ENCODE measurements around the gene CBX4.

CBX4 gene

DNA sequence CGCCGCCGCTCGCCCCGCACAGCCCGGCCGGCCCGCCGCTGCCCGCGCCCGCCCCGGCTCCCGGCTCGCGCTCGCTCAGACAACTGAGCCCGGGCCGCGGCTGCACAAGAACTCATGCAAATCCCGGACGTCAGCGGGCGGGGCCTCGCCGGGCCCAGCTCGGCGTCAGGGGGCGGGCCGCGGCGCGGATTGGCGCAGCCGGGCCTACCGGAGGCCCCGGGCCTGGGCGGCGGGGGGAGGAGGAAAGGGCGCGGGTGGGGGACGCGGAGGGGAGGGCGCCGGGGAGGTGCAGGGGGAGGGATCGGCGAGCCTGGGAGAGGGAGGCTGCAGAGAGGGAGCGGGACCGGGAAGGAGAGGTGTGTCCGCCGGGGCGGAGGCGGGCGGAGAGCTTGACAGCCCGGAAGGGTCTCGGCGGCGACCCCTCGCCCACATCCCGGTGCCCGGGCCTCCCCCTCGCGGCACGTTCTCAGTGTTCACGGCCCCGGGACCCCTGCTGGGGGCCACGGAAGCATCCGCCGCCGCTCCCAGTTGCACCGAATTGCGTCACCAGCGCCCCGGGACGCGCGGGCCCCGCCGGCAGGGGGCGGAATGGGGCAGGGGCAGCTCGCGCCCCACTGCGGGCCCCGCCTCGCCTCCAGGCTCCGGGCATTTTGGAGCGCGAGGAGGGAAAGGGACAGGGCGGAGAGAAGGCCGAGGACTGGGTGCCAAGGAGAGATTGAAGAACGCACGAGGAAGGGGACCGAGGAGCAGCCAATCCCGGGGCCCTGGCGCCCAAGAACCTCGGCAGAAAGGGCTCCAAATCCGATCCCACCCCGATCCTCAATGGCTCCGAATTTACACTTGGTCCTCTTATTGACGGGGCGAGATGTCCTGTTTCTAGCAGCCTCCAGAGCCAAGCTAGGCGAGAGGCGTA is at the start of gene CBX4:
CBX4 (minus strand) TSS at position 85 of the 913 bp plus-strand sequence. CDS start 189 bp downstream, outside the sequence.
- no peak for FAIRE-seq

DNA sequence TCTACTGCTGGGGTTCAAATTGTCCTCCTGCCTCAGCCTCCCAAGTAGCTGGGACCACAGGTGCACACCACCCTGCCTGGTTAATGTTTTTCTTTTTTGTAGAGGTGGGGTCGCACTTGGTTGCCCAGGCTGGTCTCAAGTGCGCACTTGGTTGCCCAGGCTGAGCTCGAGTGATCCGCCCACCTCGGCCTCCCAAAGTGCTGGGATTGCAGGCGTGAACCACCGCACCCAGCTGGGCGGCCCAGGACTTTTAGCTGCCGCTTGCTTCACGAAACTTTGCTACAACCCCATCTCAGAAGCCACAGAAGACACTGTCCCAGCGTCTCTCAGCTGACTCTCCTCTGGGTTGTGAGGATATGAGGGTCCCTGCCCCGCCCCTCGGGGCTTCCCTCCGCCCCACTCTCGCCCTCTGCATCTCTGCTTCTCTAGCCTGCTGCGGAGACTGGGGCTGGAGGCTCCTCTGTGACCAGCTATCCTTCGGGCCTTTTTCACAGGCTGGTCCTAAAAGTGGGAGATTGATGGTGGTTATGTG is 48.8 kb upstream of the CBX4 start:
- no peak for FAIRE-seq

DNA sequence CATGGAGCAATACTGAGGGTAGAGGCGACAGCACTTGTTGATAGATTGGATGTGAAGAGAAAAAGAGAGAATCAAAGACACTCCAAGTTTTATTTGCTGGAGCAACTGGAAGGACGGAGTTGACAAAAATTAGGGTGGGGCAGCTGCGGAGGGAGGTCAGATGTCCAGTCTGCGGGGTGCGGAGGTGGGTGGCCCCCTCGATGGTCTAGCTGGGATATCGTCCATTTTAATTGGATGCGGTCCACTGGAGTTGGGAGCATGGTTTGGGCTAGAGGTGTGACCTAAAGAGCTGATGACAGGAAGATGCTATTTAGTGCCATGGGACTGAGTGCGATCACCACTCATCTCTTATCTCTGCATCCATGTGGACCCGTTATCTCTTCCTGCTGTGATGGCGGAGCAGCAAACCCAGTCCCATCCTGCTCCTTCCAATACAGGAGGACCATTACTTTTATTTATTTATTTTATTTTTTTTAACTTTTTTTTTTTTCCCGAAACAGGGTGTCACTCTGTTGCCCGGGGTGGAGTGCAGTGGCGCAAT is 48.3 kb upstream of the CBX4 start:
- FAIRE-seq = no peak

DNA sequence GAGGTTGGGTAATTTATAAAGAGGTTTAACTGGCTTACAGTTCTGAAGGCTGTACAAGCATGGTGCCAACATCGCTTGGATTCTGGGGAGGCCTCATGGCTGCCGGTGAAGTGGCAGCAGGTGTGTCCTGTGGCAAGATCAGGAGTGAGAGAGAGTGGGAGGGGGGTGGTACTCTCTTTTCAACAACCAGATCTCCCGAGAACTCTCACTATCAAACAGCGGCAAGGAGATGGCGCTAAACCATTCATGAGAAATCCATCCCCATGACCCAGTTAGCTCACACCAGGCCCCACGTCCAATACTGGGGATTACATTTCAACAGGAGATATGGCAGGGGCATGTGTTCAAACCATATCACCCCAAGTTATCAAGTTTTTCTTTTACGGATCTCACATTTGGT is 44.0 kb upstream of the CBX4 start:
- no peak for FAIRE-seq

DNA sequence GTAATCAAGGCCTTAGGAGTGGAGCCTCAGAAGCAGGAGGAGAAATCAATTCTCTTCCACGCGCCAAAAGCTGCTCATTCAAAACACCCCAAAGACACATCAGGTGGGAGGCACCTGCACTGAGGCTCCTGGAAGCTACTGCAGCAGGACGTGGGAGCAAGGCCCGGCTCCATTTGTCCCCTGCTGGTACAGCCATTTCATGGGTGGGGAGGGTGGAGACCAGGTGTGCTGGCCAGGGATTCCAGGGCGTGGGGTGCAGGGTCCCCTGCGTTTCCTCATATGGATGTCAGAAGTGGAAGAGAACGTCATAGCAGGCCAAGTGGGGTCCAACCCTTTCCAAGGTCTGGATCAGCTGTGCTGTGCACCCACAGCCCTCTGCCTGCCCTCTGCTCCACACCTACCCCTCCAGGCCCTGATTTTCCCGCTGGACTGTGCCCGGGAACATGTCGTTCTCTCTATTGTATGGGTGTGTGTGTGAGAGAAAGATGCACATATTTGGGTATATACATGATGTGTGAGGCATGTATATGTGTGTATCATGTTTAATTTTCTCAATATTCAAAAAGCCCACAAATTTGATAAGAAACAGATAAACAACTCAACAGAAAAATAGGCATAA is 39.2 kb upstream of the CBX4 start:
- FAIRE-seq = no peak

DNA sequence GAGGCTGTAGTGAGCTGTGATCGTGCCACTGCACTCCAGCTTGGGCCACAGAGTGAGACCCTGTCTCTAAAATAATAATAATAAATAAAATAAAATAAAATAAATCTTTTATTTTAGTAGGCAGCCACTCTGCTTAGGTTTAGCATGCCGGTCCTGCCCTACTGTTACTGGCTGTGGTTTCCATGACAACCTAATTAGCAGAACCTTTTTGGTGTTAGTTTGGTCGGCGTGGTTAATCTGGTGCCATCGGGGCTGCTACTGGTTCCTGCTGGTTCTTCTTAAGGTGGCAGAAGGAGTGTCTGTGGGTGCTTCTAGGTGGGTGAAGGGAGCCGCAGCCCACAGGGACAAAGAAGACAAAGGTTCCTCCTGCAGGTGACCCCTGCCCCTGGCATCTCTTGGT is 37.8 kb upstream of the CBX4 start:
- FAIRE-seq = no peak

DNA sequence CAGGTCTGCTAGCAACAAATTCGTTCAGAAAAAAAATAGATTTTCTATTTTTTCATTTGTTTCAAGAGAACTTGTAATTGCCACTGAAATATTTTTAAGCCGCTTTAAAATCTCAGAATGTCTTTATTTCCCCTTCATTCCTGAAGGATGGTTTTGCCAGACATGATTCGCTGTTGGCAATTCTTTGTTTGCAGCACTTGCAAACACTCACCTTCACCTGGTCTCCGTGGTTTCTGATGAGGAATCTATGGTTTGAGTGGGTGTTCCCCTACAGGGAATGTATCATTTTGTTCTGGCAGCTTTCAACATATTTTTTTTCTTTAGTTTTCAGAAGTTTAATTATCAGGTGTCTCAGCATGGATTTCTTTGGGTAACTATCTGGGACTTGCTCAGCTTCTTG is 36.3 kb upstream of the CBX4 start:
- no peak for FAIRE-seq

DNA sequence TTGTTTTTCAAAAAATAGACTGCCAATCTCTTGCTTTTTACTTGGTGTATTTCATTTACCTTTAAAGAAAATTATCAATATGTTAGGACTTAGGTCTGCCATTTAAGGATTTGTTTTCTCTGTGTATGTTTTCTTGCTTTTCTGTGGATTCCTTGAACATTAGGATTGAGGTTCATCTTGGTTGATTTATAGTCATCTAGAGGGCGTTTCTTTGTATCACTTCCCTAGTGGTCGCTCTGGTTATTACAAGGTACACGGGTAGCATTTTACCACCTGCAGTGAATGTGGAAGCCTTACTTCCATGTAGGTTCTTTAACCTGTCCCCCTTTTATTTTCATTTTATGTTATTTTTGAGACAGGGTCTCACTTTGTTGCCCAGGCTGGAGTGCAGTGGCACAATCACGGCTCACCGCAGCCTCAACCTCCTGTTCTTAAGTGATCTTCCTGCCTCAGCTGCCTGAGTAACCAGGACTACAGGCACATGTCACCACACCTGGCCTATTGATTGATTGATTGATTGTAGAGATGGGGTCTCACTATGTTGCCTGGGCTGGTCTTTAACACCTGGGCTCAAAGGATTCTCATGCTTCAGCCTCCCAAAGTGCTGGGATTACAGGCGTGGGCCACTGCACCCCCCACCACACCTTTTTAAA is 35.2 kb upstream of the CBX4 start:
- FAIRE-seq = peak; percentile 34

DNA sequence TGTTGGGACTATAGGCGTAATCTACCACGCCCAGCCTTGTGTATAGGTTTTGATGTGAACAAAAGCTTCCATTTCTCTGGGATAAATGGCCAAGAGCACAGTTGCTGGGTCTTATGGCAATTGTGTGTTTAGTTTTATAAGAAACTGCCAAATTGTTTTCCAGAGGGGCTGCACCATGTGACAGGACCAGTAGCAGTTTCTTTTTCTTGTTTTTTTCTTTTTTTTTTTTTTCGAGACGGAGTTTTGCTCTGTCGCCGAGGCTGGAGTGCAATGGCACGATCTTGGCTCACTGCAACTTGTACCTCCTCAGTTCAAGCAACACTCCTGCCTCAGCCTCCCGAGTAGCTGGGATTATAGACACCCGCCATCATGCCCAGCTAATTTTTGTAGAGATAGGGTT is 34.3 kb upstream of the CBX4 start:
- no peak for FAIRE-seq

DNA sequence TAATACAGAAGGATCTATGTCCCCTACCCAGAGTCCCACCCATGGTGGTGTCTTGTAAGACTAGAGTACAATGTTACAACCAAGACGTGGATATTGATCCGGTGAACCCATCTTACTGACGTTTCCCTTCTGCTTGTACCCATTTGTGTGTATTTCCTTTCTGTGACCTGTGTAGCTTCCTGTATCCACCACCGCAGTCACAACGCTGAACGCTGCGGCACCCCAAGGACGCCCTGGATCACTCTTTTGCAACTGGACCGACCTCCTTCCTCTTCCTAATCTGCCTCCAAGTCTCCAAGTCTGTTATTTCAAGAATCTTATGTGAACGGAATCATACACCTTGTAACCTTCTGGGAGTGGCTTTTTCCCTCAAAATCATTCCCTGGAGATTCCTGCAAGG is 33.5 kb upstream of the CBX4 start:
- no peak for FAIRE-seq

DNA sequence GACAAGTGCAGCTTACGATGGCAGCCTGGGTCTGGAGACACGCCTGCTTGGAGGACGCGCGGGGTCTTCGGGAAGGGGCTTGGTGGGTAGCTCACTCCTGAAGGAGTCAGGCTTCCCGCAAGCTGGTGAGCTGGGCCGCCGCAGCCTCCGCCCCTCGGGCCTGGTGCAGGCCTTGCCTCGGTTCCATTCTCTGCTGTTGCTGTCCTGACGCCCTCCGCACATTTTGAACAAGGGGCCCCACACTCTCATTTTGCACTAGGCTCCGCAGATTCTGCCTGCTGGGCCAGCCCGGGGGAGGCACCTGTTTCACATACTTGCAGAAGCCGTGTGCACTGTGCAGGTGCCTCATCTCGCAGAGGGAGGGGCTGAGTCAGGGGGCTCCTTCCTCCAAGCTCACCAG is 31.9 kb upstream of the CBX4 start:
- no peak for FAIRE-seq

DNA sequence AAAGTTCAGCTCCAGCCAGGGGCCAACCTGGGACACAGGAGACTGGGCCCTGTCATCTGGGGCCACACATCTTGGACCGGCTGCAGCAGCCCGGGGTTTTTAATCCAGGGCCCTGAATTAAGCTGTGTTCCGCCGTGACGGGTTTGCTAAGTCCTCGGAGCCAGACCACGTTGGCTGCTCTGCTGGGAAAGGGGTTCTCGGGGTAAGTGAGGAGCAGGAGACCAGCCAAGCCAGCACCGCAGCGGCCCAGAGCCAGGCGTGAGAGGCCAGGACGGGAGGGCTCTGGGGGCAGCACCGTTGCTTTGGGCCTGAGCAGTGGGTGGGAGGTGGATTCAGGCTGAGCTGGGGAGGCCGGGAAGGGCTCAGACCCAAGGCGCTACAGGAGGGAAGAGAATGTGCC is 31.3 kb upstream of the CBX4 start:
- no peak for FAIRE-seq

DNA sequence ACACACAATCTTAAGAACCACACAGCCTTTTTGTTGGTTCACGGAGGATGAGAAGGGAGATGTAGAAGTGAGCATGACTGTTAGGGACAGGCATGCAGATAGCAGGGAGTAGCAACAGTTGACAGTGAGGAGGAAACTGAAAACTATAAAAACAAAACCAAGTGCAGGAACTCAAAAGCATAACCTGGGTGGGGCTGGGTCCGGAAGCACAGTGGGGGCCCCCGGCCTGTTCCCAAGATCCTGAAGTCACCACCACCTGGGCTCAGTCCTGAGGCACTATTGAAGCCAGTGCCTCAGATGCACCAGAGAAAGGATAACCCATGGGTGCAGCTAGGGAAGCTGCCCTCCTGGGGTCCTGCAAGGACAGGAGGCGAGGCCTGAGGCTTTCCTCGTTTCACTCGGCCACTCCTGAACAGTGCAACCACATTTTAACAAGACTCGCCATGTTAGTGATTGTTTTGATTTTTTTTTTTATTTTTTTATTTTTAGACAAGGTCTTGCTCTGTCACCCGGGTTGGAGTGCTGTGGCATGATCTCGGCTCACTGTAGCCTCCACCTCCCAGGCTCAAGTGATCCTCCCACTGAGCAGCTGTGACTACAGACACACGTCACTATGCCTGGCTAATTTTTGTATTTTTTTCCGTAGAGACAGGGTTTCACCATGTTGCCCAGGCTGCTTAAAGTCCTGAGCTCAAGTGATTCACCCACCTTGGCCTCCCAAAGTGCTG is 27.7 kb upstream of the CBX4 start:
- no peak for FAIRE-seq

DNA sequence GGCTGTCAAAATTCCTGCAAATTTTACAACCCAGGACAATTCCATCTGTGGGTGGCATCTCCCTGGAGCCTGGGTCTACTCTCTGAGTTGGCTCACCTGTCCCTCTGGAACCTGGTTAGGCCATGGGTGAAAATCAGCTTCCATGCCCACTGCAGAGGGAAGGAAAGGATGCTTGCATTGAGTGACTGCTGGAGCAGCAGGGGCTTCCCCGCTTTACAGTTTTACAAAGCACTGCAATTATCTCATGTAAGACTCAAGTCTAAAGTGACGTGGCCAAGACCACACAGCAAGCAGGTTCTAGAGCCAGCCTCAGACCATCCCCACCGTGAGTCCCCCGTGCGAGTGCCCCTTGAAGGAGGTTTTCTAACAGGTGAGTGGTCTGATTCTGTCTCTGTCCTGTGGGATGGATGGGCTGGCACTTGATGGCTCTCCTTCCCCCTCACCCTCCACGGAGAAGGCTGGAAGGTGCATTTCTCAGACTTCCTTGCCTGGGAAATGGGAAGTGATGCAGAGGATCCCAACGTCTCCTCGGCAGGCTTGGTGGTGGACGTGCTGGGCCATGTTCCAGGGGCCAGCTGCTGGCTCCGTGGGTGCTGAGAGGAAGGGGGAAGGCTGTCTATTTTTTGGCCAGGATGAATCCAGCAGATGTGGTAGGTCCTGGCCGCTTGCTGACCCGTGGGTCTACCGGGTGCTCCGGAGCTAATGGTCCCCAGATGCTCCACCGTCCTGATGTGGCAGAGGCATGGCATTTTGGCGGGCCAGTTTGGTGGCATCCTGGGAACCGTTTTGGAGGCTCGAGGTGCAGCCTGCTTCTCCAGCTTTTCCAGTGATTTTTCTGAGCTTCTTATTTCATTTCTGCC is 26.3 kb upstream of the CBX4 start:
- no peak for FAIRE-seq

DNA sequence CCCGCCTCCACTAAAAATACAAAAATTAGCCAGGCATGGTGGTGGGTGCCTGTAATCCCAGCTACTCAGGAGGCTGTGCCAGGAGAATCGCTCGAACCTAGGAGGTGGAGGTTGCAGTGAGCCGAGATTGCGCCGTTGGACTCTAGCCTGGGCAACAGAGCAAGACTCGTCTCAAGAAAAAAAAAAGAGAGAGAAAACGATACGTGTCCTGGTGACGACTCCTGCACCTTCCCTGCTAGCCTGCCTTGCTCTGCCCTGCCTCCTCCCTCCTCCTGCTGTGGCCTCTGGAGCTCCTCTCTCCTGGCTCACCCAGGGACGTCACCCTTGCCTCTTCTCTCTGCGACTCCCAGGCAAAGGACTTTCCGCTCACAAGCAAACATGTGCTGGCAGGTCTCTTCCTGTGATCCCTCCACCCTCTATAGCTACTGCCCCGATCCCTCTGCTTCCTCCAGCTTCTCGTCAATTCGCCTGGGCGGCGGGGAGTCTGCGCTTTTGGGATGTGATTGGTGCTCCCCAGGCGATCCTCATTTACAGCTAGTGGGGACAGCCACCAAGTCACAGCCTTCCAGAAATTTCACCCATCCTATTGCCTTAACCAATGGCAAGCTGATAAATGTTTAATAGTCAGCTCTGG is 25.5 kb upstream of the CBX4 start:
- no peak for FAIRE-seq

DNA sequence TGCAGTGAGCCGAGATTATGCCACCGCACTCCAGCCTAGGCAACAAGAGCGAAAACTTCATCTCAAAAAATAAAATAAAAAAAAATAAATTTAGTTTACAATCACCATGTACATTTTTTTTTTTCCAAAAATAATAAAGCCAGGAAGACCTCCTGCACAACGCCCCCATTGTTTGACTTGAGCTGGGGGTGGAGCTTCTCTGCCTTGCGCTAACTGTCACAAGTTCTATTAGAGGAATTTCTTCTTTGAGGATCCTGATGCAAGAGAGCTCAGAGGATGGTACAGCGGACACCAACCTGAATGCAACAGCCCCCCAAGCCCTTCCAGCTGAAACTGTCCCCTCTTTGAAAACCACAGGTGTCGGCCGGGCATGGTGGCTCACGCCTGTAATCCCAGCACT is 24.9 kb upstream of the CBX4 start:
- no peak for FAIRE-seq

DNA sequence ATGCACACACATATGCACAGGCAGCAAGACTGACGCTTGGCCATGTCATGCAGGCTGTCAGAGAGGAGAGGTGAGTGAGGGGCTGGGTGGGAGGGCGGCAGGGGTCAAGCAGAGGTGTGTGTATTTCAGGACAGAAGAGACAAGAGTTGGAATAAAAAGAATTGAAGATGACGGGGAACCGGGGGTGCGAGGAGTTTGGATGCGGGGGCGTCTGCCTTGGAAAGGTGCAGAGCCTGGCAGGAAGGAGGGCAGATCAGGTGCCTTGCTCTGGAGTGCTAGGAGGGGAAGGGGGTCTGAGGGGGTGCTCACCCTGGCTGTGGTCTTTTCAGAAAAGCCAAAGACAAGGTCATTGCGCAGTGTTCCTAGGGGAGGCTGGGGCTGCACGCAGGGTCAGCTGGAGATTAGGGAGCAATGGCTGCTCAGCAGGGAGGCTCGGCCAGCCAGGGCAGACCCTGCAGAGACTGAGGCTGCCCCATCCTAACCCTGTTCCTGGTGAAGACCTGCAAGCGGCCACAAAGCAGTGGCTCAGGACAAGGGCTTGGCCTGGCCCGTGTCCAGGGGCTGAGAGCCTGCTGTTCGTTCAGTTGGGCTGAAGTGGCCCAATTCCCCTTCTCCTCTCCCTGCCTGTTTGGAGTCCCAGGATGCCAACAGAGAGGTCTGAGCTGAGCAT is 23.7 kb upstream of the CBX4 start:
- FAIRE-seq = no peak

DNA sequence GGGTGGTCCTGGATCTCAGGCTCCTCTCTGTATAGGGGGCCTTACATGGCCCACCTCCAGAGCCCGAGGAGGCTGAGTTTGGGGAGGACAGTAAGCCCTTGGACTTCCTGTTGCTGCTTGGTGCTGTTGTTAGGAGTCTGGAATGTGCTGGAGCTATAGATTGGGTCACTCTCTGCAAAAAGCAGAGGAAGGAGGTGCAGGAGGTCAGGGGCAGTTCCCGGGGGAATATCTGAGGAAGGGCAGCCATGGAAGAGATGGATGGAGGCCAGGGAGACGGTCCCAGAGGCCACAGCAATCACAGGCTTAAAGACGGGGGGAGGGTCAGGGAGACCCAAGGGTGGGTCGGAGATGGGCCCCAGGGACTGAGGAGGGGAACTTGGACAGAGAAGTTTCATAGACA is 23.0 kb upstream of the CBX4 start:
- no peak for FAIRE-seq

DNA sequence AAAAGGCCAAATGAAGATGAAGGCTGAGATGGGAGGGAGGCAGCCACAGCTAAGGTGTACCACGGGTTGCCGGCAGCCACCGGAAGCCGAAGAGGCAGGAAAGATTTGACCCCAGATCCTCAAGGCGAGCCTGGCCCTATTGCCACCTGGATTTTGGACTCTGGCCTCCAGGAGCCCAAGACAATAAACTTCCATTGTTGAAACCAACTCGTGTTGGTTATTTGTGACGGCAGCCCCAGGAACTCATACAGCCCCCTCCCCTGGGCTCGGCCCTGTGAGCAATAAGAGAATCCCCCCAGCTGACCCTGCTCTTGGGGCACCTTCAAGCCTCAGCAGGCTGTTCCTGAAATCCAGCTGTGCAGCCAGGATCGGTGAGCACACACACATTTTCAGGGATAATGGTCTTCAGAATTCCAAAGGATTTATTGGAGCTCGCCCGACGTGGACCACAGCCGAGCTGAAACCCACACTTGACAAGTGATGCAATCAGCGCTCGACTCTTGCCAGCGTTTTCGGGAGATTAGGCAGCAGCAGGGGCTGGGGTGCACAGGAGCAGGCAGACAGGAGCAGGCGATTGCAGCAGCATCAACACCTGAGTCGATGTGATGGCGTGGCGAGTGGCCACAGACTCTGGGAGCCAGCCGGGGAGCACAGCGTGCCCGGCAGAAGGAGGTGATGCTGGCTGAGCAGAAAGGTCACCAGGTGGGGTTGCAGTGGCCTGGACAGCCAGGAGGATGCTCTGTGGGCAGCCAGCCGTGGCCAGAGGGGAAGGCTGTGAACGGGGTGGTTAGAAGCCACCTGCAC is 22.4 kb upstream of the CBX4 start:
- FAIRE-seq = no peak
